GM12891 (cell line): ENCODE measurements around the gene SLC35E2B.

Source experiments
- DNase-seq: peaks from one replicate; pipeline ENCODE4 v3.0.0; 2011; ENCODE audit warnings: low spot score; ENCODE audit not compliant: insufficient read length
- FAIRE-seq: peaks from 2 replicates; lab custom pipeline; 2011; peaks lifted over from hg19 to GRCh38; lab: Jason Lieb, UNC
- PAX5 ChIP-seq: IDR thresholded peaks from 2 replicates; pipeline ENCODE4 v1.6.1; 2011; ENCODE audit warnings: low read length, moderate library complexity, mild to moderate bottlenecking; ENCODE audit not compliant: insufficient read depth, severe bottlenecking
- POLR2A ChIP-seq: IDR thresholded peaks from 2 replicates; pipeline ENCODE4 v1.6.1; 2011; ENCODE audit warnings: low read depth, low read length, control low read depth
- POLR2AphosphoS5 ChIP-seq: IDR thresholded peaks from 2 replicates; pipeline ENCODE4 v1.6.1; 2011; ENCODE audit warnings: low read depth, low read length, control low read depth
- POU2F2 ChIP-seq: IDR thresholded peaks from 2 replicates; pipeline ENCODE4 v1.6.1; 2011; ENCODE audit warnings: low read depth, mild to moderate bottlenecking, control low read depth, low read length, moderate library complexity
- SPI1 ChIP-seq: IDR thresholded peaks from 2 replicates; pipeline ENCODE4 v1.6.1; 2011; ENCODE audit warnings: low read depth, low read length, control low read depth
- TAF1 ChIP-seq: IDR thresholded peaks from 2 replicates; pipeline ENCODE4 v1.6.1; 2011; ENCODE audit warnings: low read depth, low read length, control low read depth

SLC35E2B gene

GRCh38 chr1:1631782-1632420 is 60.7 kb downstream of the SLC35E2B start, which contains the start of gene MMP23B:
MMP23B (plus strand) TSS chr1:1632173; CDS start chr1:1632219, 46 bp downstream.
- FAIRE-seq (no peak), DNase-seq (peak; percentile 30)
- TF ChIP-seq POU2F2 = no peak
- TF ChIP-seq POLR2A = no peak
- no peak for TF ChIP-seq PAX5
- TF ChIP-seq SPI1 = no peak
- no peak for TF ChIP-seq POLR2AphosphoS5
- TF ChIP-seq TAF1 = no peak

DNA sequence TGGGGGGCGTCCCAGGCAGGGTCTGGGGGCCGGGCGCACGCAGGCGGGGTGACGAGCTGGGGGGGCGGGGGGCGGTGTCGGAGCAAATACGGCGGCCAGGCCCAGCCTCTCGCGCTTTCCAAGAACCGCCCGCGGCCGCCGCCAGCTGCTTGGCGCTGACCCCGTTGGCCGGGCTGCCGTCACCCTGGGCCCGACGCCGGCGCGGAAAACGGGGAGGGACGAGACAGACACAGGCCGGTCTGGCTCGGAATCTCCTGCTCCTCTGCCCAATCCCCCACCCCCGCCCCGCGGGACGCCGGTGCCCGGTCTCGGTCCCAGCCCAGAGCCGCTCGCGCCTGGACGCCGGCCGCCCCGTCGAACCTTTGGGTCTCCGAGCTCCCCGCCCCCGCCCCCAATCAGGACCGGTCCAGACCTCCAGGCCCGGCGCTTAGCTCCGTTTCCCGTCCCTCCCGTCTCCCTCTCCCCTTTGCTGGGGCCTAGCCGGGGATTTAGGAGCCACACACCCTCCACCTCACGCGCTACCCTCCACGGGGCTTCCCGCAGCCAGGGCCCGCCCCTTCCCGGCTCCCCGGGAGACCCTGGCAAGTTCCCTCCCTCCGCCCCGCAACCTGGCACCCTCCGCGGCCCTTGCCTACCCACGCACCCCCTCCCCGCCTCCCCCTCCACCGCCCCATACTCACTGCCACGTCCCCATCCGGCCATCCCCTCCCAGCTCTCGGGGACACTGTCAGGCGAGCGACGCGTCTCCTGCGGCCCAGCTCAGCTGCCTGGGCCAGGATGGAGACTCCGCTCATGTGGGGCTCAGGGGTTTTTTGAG is 61.4 kb downstream of the SLC35E2B start:
- FAIRE-seq = no peak
- peak; percentile 32 for DNase-seq
- no peak for TF ChIP-seq SPI1
- TF ChIP-seq POLR2A = no peak
- TF ChIP-seq POU2F2 = no peak
- no peak for TF ChIP-seq PAX5
- no peak for TF ChIP-seq POLR2AphosphoS5
- TF ChIP-seq TAF1 = no peak

DNA sequence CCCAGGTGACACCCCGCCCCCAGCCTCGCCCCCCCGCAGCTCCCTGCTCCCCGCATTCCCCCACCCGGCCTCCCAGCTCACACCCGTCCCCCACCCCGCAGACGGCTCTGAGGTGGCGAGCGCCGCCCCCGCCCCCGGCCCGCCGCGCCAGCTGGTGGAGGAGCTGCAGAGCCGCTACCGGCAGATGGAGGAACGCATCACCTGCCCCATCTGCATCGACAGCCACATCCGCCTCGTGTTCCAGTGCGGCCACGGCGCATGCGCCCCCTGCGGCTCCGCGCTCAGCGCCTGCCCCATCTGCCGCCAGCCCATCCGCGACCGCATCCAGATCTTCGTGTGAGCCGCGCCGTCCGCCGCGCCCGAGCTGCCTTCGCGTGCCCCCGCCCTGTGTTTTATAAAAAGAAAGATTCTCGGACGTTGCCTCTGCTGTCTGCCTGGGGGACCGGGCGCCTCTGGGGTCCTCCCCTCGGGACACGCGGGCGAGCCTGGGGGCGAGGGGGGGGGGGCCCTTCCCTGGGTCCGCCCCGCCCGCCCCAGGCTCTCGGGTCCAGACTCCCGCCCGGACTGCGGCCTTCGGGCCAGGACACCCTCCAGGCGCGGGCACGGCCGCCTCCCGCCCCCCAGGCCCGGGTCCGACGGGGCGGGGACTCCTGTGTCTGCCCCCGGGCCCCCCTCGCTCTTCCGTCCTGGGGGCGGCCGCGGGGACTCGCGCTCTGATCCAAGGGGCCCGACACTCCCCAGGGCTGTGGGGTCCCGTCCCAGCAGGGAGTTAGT is 62.2 kb downstream of the SLC35E2B start:
- FAIRE-seq (peak; percentile 100), DNase-seq (peak; percentile 100)
- TF ChIP-seq POLR2A (no peak), POU2F2 (no peak), PAX5 (peak; percentile 66), POLR2AphosphoS5 (no peak)

DNA sequence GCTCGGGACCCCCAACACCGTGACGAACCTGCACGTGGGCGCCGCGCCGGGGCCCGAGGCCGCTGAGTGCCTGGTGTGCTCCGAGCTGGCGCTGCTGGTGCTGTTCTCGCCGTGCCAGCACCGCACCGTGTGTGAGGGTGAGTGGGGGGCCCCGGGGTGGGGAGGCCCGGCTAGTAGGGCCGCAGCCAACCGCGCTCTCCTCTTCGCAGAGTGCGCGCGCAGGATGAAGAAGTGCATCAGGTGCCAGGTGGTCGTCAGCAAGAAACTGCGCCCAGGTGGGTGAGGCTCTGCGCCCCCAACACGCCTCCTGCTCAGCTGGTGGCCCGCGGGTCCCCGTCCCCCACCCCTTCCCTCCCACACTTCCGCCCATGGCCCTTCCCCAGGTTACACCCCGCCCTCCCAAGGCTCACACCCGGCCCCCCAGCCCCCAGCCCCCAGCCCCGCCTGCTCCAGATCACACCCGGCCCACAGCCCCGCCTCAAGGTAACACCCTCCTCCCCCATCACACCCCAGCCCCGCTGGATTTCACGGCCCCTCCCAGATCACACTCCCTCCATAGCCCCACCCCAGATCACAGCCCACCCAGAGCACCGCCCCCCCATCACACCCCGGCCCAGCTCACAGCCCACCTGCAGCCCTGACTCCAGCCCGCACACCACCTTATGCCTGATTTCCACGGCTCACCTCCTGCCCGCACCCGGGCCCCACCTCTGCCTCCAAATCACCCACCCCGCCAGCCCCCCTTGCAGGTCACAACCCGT is 63.0 kb downstream of the SLC35E2B start:
- FAIRE-seq (no peak), DNase-seq (peak; percentile 66)
- TF ChIP-seq POU2F2 = no peak
- no peak for TF ChIP-seq POLR2AphosphoS5
- no peak for TF ChIP-seq PAX5
- no peak for TF ChIP-seq TAF1
- no peak for TF ChIP-seq SPI1
- no peak; the same call in 1 of the 2 replicates for TF ChIP-seq POLR2A

- FAIRE-seq (no peak), DNase-seq (peak; percentile 53)
- no peak for TF ChIP-seq SPI1
- no peak for TF ChIP-seq POLR2AphosphoS5
- no peak for TF ChIP-seq TAF1
- TF ChIP-seq POLR2A = no peak; the same call in 1 of the 2 replicates
- TF ChIP-seq PAX5 = no peak
- no peak for TF ChIP-seq POU2F2
Measured at GRCh38 chr1:1628754-1629429, 63.7 kb downstream of the SLC35E2B start.

DNA sequence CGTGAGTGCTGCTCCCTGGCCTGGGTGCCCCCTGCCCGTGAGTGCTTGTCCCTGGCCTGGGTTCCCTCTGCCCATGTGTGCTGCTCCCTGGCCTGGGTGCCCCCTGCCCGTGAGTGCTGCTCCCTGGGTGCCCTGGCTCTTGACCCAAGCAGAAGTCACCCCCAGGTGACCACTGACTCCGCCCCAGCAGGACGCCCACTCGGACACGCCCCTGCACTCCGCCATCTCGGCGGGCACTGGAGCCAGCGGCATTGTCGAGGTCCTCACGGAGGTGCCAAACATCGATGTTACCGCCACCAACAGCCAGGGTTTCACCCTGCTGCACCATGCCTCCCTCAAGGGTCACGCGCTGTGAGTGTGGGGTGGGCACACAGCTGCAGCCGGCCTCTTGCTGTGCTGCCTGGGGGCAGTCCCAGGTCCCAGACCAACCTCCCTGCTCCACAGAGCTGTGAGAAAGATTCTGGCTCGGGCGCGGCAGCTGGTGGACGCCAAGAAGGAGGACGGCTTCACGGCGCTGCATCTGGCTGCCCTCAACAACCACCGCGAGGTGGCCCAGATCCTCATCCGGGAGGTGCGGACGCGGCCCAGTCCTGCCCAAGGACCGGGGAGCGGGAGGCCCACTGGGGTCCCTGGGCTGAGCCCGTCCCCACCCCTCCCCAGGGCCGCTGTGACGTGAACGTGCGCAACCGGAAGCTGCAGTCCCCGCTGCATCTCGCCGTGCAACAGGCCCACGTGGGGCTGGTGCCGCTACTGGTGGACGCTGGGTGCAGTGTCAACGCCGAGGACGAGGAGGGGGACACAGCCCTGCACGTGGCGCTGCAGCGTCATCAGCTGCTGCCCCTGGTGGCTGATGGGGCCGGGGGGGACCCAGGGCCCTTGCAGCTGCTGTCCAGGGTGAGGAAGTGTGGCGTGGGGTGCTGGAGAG is 64.5 kb downstream of the SLC35E2B start:
- FAIRE-seq (no peak), DNase-seq (no peak)
- no peak for TF ChIP-seq POU2F2
- TF ChIP-seq POLR2A = no peak
- TF ChIP-seq SPI1 = no peak
- no peak for TF ChIP-seq TAF1
- no peak for TF ChIP-seq POLR2AphosphoS5

DNA sequence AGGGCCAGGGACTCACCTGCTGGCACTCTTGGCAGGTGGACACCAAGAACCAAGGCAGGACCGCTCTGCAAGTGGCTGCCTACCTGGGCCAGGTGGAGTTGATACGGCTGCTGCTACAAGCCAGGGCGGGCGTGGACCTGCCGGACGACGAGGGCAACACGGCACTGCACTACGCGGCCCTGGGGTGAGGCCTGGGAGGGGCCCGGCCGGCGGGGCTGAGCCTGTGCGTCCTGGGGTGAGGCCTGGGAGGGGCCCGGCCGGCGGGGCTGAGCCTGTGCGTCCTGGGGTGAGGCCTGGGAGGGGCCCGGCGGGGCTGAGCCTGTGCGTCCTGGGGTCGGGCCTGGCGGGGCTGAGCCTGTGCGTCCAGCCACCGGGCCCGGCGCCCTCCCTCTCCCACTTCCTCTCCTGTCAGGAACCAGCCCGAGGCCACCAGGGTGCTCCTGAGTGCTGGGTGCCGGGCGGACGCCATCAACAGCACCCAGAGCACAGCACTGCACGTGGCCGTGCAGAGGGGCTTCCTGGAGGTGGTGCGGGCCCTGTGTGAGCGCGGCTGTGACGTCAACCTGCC is 65.2 kb downstream of the SLC35E2B start:
- TF ChIP-seq POLR2AphosphoS5 (no peak), TAF1 (no peak), POLR2A (no peak), PAX5 (no peak), SPI1 (no peak), POU2F2 (no peak)
- FAIRE-seq (no peak), DNase-seq (no peak)
